ENCODE data around the gene KLHL15. TPM values are rescaled to one million over a fixed set of nuclear protein-coding genes. Genes with fewer than 3 reads are reported as not detected.
A peak's percentile ranks its signal among the peaks of the same experiment; 100 is the strongest.
"Not testable (repeated sequence)": the region's sequence is repeated elsewhere in the genome, so short reads cannot be mapped to it uniquely, and the experiment has no call there.

KLHL15 gene
- total RNA-seq, 2 donors from 2014 or later, result 4.8 to 6.0 TPM

DNA sequence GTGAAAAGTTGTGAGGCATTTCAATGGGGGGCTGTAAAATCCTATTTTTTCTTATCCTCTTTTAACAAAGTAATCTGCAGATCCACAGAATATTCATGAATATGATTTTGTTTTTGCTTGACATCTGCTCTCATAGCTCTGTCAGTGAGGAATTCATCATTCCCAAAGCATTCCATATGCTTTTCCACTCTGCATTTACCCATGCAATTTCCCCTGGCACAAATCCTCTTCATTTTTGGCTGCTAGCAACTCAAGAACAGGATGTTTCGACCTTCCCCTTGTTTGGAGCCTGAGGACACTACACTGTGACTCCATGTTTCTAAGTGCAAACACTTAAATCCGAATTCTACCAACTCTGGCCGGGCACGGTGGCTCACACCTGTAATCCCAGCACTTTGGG, 48.5 kb downstream of the KLHL15 start:
- no peak for DNase-seq
- intact Hi-C loops (cut with DNase I), result no loop called here
- no peak for ATAC-seq

DNA sequence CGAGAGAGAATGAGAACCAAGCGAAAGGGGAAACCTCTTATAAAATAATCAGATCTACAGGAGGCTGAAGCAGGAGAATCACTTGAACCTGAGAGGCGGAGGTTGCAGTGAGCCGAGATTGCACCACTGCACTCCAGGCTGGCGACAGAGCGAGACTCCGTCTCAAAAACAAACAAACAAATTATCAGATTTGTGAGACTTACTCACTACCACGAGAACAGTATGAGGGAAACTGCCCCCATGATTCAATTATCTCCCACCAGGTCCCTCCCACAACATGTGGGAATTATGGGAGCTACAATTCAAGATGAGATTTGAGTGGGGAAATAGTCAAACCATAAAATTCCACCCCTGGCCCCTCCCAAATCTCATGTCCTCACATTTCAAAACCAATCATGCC, 61.4 kb downstream of the KLHL15 start:
- DNase-seq; ATAC-seq; intact Hi-C loops (cut with DNase I): not testable (repeated sequence)

DNA sequence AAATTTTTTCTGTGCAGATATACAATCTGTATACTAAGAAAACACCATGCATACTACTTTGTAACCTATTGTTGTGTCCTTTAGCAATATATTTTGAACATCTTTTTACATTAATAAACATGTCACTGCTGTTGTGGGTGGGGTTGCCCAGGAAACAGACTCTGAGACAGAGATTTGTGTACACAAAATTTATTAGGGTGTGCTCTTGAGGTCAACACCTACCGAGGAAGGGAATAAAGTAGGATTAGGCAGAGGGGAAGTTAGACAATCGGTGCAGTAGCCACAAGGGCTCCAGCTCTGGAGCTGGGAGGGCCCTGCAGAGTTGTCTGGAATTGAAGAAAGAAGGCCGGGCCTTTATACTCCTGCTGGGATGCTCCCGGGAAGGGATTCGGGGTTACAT, 62.8 kb downstream of the KLHL15 start:
- ATAC-seq (no peak), DNase-seq (no peak)
- intact Hi-C loops (cut with DNase I), result no loop called here

DNA sequence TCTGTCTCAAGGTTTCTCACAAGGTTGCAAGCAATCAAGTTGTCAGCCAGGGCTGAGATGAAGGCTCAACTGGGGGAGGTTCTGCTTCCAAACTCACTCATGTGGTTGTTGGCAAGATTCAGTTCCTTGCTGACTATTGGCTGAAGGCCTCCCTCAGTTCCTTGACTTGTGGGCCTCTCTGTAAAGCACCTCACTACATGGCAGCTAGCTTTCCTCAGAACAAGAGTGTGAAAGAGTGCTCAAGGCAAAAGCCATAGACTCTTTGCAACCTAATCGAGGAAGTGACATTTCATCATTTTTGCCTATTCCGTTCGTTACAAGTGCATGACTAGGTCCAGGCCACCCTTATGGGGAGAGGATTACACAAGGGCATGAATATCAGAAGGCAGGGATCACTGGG, 67.2 kb downstream of the KLHL15 start:
- no peak for DNase-seq
- ATAC-seq, result no peak
- intact Hi-C loops (cut with DNase I), result loop anchor here in 1 of 2 donors (10.0 kb wide), 1 partner anchor 55 kb away; no protein-coding TSS in a partner anchor

DNA sequence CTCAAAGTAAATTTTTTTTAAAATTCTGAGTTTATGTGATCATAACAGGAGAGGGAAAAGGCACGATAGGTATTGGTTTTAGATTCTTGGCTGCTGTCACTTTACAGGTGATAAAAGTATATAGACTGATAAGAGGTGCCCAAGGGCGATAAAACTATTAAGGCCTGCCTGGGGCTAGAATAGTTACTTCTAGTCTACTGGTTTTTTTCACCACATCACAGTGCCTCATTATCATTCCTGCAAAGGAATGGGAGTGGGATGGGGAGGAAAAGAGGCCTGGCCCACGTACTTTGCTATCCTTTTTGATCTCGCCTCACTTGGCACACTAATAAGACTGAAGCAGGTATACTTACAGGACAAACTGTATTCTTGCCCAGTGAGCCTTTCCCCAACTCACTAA, 72.6 kb downstream of the KLHL15 start:
- intact Hi-C loops (cut with DNase I), result loop anchor here in 1 of 2 donors (10.0 kb wide), 1 partner anchor 60 kb away; no protein-coding TSS in a partner anchor
- ATAC-seq (no peak), DNase-seq (no peak)

DNA sequence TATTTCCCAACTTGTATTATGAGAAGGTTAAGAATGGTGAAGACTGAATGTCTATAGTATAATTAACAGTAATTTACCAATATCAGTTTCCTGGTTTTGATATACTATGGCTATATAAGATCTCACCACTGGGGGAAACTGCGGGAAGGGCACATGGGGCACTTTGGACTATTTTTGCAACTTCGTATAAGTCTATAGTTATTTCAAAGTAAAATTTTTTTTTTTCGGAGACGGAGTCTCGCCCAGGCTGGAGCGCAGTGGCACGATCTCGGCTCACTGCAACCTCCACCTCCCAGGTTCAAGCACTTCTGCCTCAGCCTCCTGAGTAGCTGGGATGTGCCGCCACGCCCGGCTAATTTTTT, 73.1 kb downstream of the KLHL15 start:
- DNase-seq (no peak), ATAC-seq (no peak)
- intact Hi-C loops (cut with DNase I), result loop anchor here in 1 of 2 donors (10.0 kb wide), 1 partner anchor 61 kb away; no protein-coding TSS in a partner anchor

DNA sequence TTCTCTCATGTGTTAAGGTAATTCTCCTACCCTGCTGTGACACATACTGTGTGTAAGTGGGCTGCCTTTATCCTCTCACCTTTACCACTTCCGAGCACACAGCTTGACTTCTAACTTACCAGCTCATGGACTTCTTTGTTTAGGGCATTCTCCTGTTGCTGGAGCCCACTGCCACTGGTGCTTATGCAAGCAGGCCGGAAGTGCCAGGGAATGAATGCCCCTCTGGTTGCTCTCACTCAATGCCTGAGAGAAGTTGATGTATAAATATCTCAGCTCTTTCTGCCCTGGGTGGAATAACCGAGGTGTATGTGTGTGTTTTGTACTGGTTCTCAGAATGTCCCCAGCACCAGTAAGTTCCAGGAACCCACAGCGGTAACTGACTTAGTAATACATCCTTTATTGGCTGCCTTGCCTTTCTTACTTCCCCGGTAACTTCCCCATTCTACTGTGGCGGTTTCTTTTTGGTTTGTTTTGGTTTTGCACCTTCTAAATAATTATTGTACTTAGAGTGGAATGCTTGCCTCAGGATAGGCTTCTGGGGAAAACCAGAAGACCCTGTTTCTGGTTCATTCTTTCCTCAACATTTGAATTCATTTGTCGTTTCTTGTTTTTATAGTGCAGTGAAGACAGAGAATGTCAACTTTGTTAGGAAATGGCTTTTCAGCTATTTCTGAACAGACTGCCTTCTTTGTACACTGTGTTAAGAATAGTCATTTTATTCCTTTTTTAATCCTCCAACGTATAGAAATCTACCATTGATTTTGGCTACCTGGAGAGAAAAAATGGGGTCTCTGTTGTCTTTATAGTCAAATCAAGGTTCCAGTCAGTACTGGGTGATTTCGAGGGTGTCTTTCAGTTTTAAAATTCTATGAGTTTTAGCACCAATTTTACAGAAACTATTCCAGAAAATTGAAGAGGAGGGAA, 73.7 kb downstream of the KLHL15 start:
- intact Hi-C loops (cut with DNase I), result loop anchor here in 1 of 2 donors (10.0 kb wide), 1 partner anchor 62 kb away; no protein-coding TSS in a partner anchor
- ATAC-seq (peak in 1 of 2 donors; percentile 27), DNase-seq (no peak)

DNA sequence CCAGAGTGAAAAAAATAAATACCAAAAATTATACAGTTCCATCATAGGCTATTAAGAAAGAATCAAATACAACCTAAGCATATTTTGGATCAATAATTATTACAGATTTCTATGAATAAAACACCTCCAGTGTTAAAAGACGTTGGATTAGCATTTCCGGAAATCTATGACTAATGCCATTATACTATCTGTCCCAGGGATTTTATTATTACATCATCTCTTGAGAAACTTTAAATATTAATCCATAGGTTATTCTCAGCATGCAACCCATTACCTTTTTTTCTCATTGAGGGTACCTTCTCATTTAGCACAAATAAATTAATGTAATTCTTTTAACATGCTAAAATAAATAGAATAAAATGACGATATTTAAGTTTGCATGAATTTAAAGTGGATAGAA, 74.6 kb downstream of the KLHL15 start:
- intact Hi-C loops (cut with DNase I), result loop anchor here in 1 of 2 donors (10.0 kb wide), 1 partner anchor 62 kb away; no protein-coding TSS in a partner anchor
- ATAC-seq, result no peak
- no peak for DNase-seq

DNA sequence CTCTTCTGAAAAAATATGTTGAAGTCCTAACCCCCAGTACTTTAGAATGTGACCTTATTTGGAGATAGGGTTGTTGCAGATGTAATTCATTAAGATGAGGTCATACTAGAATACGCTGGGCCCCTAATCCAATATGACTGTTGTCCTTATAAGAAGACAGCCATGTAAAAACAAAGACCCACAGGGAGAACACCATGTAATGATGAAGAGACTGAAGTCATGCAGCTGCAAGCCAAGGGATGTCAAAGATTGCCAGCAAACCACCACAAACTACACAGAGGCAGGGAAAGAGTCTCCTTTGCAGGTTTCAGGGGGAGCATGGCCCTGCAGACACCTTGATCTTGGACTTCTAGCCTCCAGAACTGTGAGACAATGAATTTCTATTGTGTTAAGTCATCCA, 81.8 kb downstream of the KLHL15 start:
- no peak for DNase-seq
- intact Hi-C loops (cut with DNase I), result no loop called here
- no peak for ATAC-seq

DNA sequence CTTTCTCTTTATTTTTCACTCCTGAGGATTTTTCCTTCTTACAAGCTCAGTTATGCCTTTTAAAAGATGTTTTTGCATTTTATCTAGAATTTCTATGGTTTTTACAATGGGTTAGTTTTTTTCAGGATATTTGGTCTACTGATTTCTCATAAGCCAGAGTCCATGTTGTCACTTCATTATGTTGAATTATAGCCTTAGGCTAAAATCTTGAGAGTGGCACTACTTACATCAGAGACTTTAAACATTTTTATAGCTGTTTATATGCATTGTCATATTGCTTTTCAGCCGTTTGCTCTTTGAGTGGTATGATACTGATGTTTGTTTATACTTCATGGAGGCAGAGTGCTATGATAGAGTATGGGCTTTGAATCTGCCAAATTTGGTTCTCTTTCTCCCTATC, 82.8 kb downstream of the KLHL15 start:
- ATAC-seq, result no peak
- no peak for DNase-seq
- intact Hi-C loops (cut with DNase I), result no loop called here

DNA sequence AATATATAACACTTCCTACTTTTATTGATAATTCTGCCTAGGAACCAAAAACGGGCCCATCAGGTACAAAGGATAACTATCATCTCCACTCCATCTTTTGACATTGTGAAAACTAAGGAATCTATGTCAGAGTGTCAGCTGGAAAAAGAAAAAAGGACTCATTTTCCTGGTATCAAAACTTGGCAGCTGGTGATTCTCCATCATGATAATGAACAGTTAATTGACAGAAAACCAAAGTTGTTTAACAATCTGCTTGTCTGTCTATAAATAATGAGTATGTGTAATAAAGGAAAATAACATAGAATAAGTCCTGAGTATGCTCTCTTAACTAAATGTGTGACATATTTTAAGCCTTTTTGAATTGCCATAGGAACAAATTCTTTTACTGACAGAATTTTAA, 87.8 kb downstream of the KLHL15 start:
- no peak for DNase-seq
- intact Hi-C loops (cut with DNase I), result no loop called here
- no peak for ATAC-seq

DNA sequence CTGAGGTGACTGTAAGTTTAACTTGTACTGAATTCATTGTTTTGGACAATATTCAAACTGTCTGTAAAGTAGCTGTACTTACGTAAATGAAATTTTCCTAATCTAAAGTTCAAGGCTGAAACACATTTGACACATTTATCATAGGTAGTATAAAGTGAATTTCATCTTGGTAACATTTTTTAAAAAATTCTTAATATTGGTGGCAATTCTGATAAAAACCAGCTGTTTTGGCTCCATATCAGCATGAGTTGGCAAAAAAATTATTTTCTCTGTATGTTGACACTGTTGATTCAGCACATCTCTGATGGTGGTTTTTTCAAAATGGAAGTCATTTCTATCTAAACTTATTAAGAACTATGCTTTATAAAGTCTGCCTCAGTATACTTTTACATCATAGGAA, 88.3 kb downstream of the KLHL15 start:
- ATAC-seq (no peak), DNase-seq (no peak)
- intact Hi-C loops (cut with DNase I), result no loop called here

DNA sequence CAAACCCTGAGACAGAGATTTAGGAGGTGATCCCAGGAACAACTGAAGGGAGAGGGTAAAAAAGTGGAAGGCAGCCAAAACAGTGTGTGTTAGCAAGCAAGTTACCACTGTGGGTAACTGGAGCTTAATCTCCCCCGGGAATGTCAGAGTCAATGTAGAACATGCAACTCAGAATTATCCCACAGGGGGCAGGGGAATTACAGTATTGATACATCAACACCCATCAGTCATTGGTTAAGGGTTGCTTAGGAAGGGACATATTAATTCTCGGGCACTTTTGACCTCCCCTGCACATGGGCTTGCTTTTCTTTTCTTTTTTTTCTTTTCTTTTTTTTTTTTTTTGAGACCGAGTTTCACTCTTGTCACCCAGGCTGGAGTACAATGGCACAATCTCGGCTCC, 89.9 kb downstream of the KLHL15 start:
- ATAC-seq, result no peak
- intact Hi-C loops (cut with DNase I), result no loop called here
- no peak for DNase-seq

DNA sequence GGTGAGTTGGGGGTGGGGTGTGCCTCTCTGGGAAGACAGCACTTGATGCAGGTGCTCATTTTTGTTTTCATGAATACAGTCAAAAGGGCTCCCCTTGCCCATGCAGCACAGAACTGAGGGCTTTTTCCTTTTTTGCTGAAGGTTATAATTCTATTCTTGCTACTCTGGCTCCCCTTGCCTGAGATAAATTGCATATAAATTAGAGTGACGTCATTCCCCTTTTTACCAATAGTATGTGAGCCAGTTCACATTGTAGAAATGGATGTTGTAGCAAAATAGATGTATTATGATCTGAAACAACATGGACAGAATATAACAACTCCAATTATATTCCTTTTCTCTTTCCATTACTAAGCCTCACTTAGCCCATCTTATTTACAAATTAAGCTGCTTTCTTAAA, 90.8 kb downstream of the KLHL15 start:
- ATAC-seq, result no peak
- intact Hi-C loops (cut with DNase I), result no loop called here
- no peak for DNase-seq

DNA sequence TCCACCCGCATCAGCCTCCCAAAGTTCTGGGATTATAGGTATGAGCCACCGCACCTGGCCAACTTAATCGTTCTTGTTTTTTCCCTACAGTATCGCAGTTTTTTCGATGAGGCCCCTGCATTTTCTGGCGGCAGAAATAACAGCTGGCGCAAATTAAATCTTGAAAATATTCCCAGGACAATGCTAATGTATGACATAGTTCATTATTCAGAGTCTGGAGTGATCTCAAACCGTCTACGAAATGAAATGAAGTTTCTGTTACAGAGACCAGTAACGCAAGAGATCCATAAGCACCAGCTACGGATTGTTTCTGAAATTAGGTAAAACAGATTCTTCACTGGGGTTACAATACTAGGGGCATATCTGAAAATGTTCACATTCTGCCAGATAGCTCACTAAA, 91.9 kb downstream of the KLHL15 start:
- intact Hi-C loops (cut with DNase I), result no loop called here
- no peak for DNase-seq

More for the DNA sequence above, 91.9 kb downstream of the KLHL15 start:
- ATAC-seq, result no peak

Other genes starting within 250 kb of the KLHL15 start
- gene SAT1, start 244.0 kb downstream of the KLHL15 start, total RNA-seq, result 100 to 1,000 TPM; 291 to 408 TPM
- 10 to 100 TPM; 70.0 to 70.9 TPM for gene APOO, start 119.2 kb downstream of the KLHL15 start, total RNA-seq
- gene CXorf58, start 119.2 kb downstream of the KLHL15 start, total RNA-seq, result under 1 TPM in 1 of 2 donors, not detected in 1; 0.42 TPM
- 10 to 100 TPM; 69.7 to 98.0 TPM for gene EIF2S3, start 27.8 kb upstream of the KLHL15 start, total RNA-seq
- 10 to 100 TPM; 29.7 to 57.3 TPM for gene ZFX, start 122.5 kb upstream of the KLHL15 start, total RNA-seq